ENCODE measurements around the gene IRF2.

Gene IRF2

GRCh38 chr4:184420881-184421416, 53.4 kb downstream of the IRF2 start:
- no peak for TF ChIP-seq CTCF (conservative IDR thresholded peaks at IDR 0.05; ENCODE audit: low read depth, low read length)
- peak overlapping the region; percentile 95 for H3K4me2 ChIP-seq
- H3K4me1 ChIP-seq (ENCODE audit: low read depth, poor library complexity, severe bottlenecking) = peaks cover 98% of the 10 kb centered on the region
- peak overlapping the region; percentile 95 for H3K27ac ChIP-seq
- H4K20me1 ChIP-seq (ENCODE audit: insufficient read depth) = no peaks in the 10 kb centered on the region
- peaks cover 40% of the 10 kb centered on the region; the same call in 1 of the 2 replicates for H3K79me2 ChIP-seq (ENCODE audit: insufficient read depth, low read depth)
- no peaks in the 10 kb centered on the region for H3K27me3 ChIP-seq (ENCODE audit: insufficient read depth, low read depth)
- peak overlapping the region; percentile 58 for H3K9ac ChIP-seq
- peak overlapping the region; percentile 68 for H3K4me3 ChIP-seq (IDR thresholded peaks at IDR 0.05; ENCODE audit: insufficient read depth, low read depth, low read length)
- H3K36me3 ChIP-seq (ENCODE audit: insufficient read depth) = peaks cover 8% of the 10 kb centered on the region; the same call in 1 of the 2 replicates
- no peak overlapping the region for H2AFZ ChIP-seq (ENCODE audit: low read depth)

- Histone ChIP-seq H2AFZ (ENCODE audit: low read depth) (no peak overlapping the region), H3K4me1 (ENCODE audit: low read depth, poor library complexity, severe bottlenecking) (peaks cover 99% of the 10 kb centered on the region), H3K4me3 (IDR thresholded peaks at IDR 0.05; ENCODE audit: insufficient read depth, low read depth, low read length) (no peak overlapping the region), H3K27me3 (ENCODE audit: insufficient read depth, low read depth) (no peaks in the 10 kb centered on the region), H3K36me3 (ENCODE audit: insufficient read depth) (peaks cover 8% of the 10 kb centered on the region; the same call in 1 of the 2 replicates), H3K4me2 (peak overlapping the region; percentile 95), H4K20me1 (ENCODE audit: insufficient read depth) (no peaks in the 10 kb centered on the region), H3K27ac (peak overlapping the region; percentile 95), H3K9ac (peak overlapping the region; percentile 58), H3K79me2 (ENCODE audit: insufficient read depth, low read depth) (peaks cover 44% of the 10 kb centered on the region; the same call in 1 of the 2 replicates)
- TF ChIP-seq CTCF (conservative IDR thresholded peaks at IDR 0.05; ENCODE audit: low read depth, low read length) = no peak
Observed at GRCh38 chr4:184420402-184420801, 53.9 kb downstream of the IRF2 start.

- H2AFZ ChIP-seq (ENCODE audit: low read depth) = no peak overlapping the region
- peak overlapping the region; percentile 95 for H3K4me2 ChIP-seq
- peaks cover 39% of the 10 kb centered on the region; the same call in 1 of the 2 replicates for H3K79me2 ChIP-seq (ENCODE audit: insufficient read depth, low read depth)
- no peaks in the 10 kb centered on the region for H3K27me3 ChIP-seq (ENCODE audit: insufficient read depth, low read depth)
- no peak for TF ChIP-seq CTCF (conservative IDR thresholded peaks at IDR 0.05; ENCODE audit: low read depth, low read length)
- H3K4me1 ChIP-seq (ENCODE audit: low read depth, poor library complexity, severe bottlenecking) = peaks cover 100% of the 10 kb centered on the region
- no peaks in the 10 kb centered on the region for H4K20me1 ChIP-seq (ENCODE audit: insufficient read depth)
- peaks cover 8% of the 10 kb centered on the region; the same call in 1 of the 2 replicates for H3K36me3 ChIP-seq (ENCODE audit: insufficient read depth)
- peak overlapping the region; percentile 58 for H3K9ac ChIP-seq
- no peak overlapping the region for H3K4me3 ChIP-seq (IDR thresholded peaks at IDR 0.05; ENCODE audit: insufficient read depth, low read depth, low read length)
- peak overlapping the region; percentile 95 for H3K27ac ChIP-seq
Observed at GRCh38 chr4:184419976-184420375, 54.4 kb downstream of the IRF2 start.

- H3K4me2 ChIP-seq = peak overlapping the region; percentile 95
- H3K79me2 ChIP-seq (ENCODE audit: insufficient read depth, low read depth) = peaks cover 21% of the 10 kb centered on the region; the same call in 1 of the 2 replicates
- no peak overlapping the region for H3K4me3 ChIP-seq (IDR thresholded peaks at IDR 0.05; ENCODE audit: insufficient read depth, low read depth, low read length)
- H2AFZ ChIP-seq (ENCODE audit: low read depth) = no peak overlapping the region
- H3K36me3 ChIP-seq (ENCODE audit: insufficient read depth) = peaks cover 8% of the 10 kb centered on the region; the same call in 1 of the 2 replicates
- H3K9ac ChIP-seq = peak overlapping the region; percentile 29; the same call in 1 of the 2 replicates
- H4K20me1 ChIP-seq (ENCODE audit: insufficient read depth) = no peaks in the 10 kb centered on the region
- peak overlapping the region; percentile 95 for H3K27ac ChIP-seq
- H3K27me3 ChIP-seq (ENCODE audit: insufficient read depth, low read depth) = no peaks in the 10 kb centered on the region
- TF ChIP-seq CTCF (conservative IDR thresholded peaks at IDR 0.05; ENCODE audit: low read depth, low read length) = no peak
- H3K4me1 ChIP-seq (ENCODE audit: low read depth, poor library complexity, severe bottlenecking) = peaks cover 82% of the 10 kb centered on the region
Observed at GRCh38 chr4:184417802-184418511, 56.4 kb downstream of the IRF2 start.
